Spleen (tissue), 7 donors: Measurements from ENCODE around the gene GOLGA2.

Source experiments
- POLR2A ChIP-seq, 3 donors: fragments of 450-650 bp; IDR thresholded peaks; one replicate each; pipeline ENCODE4 v1.5.1; 2017; ENCODE audit warnings: antibody characterized with exemption in 3 of 3, mild to moderate bottlenecking in 1 of 3
- POLR2AphosphoS5 ChIP-seq, 3 donors: sonication (generic); formaldehyde crosslinking; IDR thresholded peaks; one replicate each; pipeline ENCODE4 v1.5.1; 2017; ENCODE audit warnings: antibody characterized with exemption in 3 of 3
- TF ChIP-seq, protein P1 (sequence below), 11 experiments: fragments of 200-600 bp in 7 of 11; fragments of 450-650 bp in 4 of 11; sonication (generic) in 4 of 11; IDR thresholded peaks in 8 of 11; conservative IDR thresholded peaks in 3 of 11; 1 replicate in 7 of 11; 2 replicates in 4 of 11; pipeline versions ENCODE4 v1.4.0 to v1.8.0; 2016 to 2021; ENCODE audit warnings: antibody characterized with exemption in 11 of 11, inconsistent platforms in 4 of 11, mild to moderate bottlenecking in 1 of 11
- donor health status: DM: no; HTN: no; CAD: no; lungs with moderate emphysema.
- donor health status: DM: no; HTN: no; CAD: no.
- donor health status: DM: no; HTN: no; CAD: no.

GRCh38 chr9:128242124-128242523, 33.7 kb downstream of the GOLGA2 start:
- TF ChIP-seq, protein P1, sequence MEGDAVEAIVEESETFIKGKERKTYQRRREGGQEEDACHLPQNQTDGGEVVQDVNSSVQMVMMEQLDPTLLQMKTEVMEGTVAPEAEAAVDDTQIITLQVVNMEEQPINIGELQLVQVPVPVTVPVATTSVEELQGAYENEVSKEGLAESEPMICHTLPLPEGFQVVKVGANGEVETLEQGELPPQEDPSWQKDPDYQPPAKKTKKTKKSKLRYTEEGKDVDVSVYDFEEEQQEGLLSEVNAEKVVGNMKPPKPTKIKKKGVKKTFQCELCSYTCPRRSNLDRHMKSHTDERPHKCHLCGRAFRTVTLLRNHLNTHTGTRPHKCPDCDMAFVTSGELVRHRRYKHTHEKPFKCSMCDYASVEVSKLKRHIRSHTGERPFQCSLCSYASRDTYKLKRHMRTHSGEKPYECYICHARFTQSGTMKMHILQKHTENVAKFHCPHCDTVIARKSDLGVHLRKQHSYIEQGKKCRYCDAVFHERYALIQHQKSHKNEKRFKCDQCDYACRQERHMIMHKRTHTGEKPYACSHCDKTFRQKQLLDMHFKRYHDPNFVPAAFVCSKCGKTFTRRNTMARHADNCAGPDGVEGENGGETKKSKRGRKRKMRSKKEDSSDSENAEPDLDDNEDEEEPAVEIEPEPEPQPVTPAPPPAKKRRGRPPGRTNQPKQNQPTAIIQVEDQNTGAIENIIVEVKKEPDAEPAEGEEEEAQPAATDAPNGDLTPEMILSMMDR (IDR thresholded peaks at IDR 0.05 in 8 of 11, conservative IDR thresholded peaks at IDR 0.05 in 3 of 11): no peak
- TF ChIP-seq POLR2A (IDR thresholded peaks at IDR 0.05) (no peak), POLR2AphosphoS5 (IDR thresholded peaks at IDR 0.05) (no peak)
